ENCODE data around the gene PAPLN.
"Not testable (repeated sequence)": the region's sequence is repeated elsewhere in the genome, so short reads cannot be mapped to it uniquely, and the experiment has no call there.

DNA sequence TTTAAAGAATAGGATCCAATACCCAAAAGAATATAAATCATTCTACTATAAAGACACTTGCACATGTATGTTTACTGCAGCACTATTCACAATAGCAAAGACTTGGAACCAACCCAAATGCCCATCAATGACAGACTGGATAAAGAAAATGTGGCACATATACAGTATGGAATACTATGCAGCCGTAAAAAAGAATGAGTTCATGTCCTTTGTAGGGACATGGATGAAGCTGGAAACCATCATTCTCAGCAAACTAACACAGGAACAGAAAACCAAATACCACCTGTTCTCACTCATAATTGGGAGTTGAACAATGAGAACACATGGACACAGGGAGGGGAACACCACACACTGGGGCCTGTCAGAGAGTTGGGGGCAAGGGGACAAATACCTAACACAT, 71.9 kb downstream of the PAPLN start:
- TF ChIP-seq, protein P1, sequence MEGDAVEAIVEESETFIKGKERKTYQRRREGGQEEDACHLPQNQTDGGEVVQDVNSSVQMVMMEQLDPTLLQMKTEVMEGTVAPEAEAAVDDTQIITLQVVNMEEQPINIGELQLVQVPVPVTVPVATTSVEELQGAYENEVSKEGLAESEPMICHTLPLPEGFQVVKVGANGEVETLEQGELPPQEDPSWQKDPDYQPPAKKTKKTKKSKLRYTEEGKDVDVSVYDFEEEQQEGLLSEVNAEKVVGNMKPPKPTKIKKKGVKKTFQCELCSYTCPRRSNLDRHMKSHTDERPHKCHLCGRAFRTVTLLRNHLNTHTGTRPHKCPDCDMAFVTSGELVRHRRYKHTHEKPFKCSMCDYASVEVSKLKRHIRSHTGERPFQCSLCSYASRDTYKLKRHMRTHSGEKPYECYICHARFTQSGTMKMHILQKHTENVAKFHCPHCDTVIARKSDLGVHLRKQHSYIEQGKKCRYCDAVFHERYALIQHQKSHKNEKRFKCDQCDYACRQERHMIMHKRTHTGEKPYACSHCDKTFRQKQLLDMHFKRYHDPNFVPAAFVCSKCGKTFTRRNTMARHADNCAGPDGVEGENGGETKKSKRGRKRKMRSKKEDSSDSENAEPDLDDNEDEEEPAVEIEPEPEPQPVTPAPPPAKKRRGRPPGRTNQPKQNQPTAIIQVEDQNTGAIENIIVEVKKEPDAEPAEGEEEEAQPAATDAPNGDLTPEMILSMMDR (IDR thresholded peaks at IDR 0.05) = not testable (repeated sequence)
- not testable (repeated sequence) for TF ChIP-seq POLR2A (IDR thresholded peaks at IDR 0.05)

All from testis (tissue), 2 donors.